HEK293 (cell line): ENCODE results near the gene SEPTIN5.

Source experiments
- CTCF ChIA-PET: fragments of 350-600 bp; formaldehyde crosslinking; extraction: SDS; loops from one replicate; lab custom pipeline; 2021; ENCODE audit warnings: antibody characterized with exemption; lab: Yijun Ruan, JAX
- POLR2A ChIA-PET: fragments of 300-600 bp; formaldehyde crosslinking; extraction: SDS; loops from one replicate; lab custom pipeline; 2020; ENCODE audit warnings: antibody characterized with exemption, inconsistent platforms; lab: Yijun Ruan, JAX
- H3K27ac ChIP-seq: fragments of 200-500 bp; sonication (Bioruptor generic); 2 replicates; pipeline ENCODE4 v1.5.1; 2014; ENCODE audit warnings: low read depth, low read length, control low read depth, inconsistent platforms; ENCODE audit errors: extremely low read depth
- H3K36me3 ChIP-seq, 2 experiments: fragments of 200-500 bp in 1 of 2; sonication (Bioruptor generic) in 1 of 2; 1 replicate in 1 of 2; 2 replicates in 1 of 2; pipeline ENCODE4 v1.5.1; 2014 to 2017; ENCODE audit warnings: inconsistent platforms in 2 of 2, low read length in 2 of 2; ENCODE audit not compliant: control insufficient read depth in 2 of 2, insufficient read depth in 1 of 2
- H3K4me1 ChIP-seq: fragments of 200-500 bp; sonication (Bioruptor generic); 2 replicates; pipeline ENCODE4 v1.5.1; 2014; ENCODE audit warnings: mild to moderate bottlenecking, low read length, inconsistent platforms; ENCODE audit not compliant: control insufficient read depth, insufficient read depth
- H3K4me3 ChIP-seq: 2 replicates; pipeline ENCODE4 v1.5.1; 2011; ENCODE audit warnings: low read depth, mild to moderate bottlenecking, control low read depth, low read length, moderate library complexity
- H3K9me3 ChIP-seq: fragments of 200-500 bp; sonication (Bioruptor generic); 2 replicates; pipeline ENCODE4 v1.5.1; 2014; ENCODE audit warnings: low read depth, low read length, inconsistent platforms; ENCODE audit not compliant: control insufficient read depth, insufficient read depth
- CTCF ChIP-seq: fragments of 450-650 bp; formaldehyde crosslinking; IDR thresholded peaks from 2 replicates; pipeline ENCODE4 v1.5.1; 2016; ENCODE audit warnings: missing biosample characterization, missing genetic modification characterization
- GLIS1 ChIP-seq: fragments of 450-650 bp; formaldehyde crosslinking; IDR thresholded peaks from 2 replicates; pipeline ENCODE4 v1.5.1; 2016; ENCODE audit warnings: missing biosample characterization, missing genetic modification characterization
- HOXA7 ChIP-seq: sonication (generic); formaldehyde crosslinking; IDR thresholded peaks from 2 replicates; pipeline ENCODE4 v1.8.1; 2022; ENCODE audit warnings: missing genetic modification reagents, borderline replicate concordance
- KLF10 ChIP-seq: fragments of 450-650 bp; IDR thresholded peaks from 2 replicates; pipeline ENCODE4 v1.5.1; 2018; ENCODE audit warnings: missing biosample characterization, mild to moderate bottlenecking, missing genetic modification characterization
- KLF8 ChIP-seq: fragments of 450-650 bp; formaldehyde crosslinking; IDR thresholded peaks from 2 replicates; pipeline ENCODE4 v1.5.1; 2016; ENCODE audit warnings: missing biosample characterization, missing genetic modification characterization
- PBX3 ChIP-seq: sonication (generic); formaldehyde crosslinking; IDR thresholded peaks from 2 replicates; pipeline ENCODE4 v1.8.1; 2022; ENCODE audit warnings: mild to moderate bottlenecking, moderate library complexity, missing genetic modification reagents
- WT1 ChIP-seq: fragments of 450-650 bp; formaldehyde crosslinking; IDR thresholded peaks from 2 replicates; pipeline ENCODE4 v1.5.1; 2016; ENCODE audit warnings: missing biosample characterization, missing genetic modification characterization
- ZNF214 ChIP-seq: fragments of 450-650 bp; formaldehyde crosslinking; IDR thresholded peaks from 2 replicates; pipeline ENCODE4 v1.5.1; 2017; ENCODE audit warnings: missing biosample characterization, mild to moderate bottlenecking, missing genetic modification characterization, borderline replicate concordance
- ZNF362 ChIP-seq: fragments of 450-650 bp; formaldehyde crosslinking; IDR thresholded peaks from 2 replicates; pipeline ENCODE4 v1.5.1; 2016; ENCODE audit warnings: missing biosample characterization, missing genetic modification characterization
- ZNF692 ChIP-seq: fragments of 450-650 bp; formaldehyde crosslinking; IDR thresholded peaks from 2 replicates; pipeline ENCODE4 v1.5.1; 2016; ENCODE audit warnings: missing biosample characterization, missing genetic modification characterization
- ZNF747 ChIP-seq: fragments of 450-650 bp; formaldehyde crosslinking; IDR thresholded peaks from 2 replicates; pipeline ENCODE4 v1.5.1; 2016; ENCODE audit warnings: missing biosample characterization, missing genetic modification characterization
- ZSCAN16 ChIP-seq: fragments of 450-650 bp; formaldehyde crosslinking; IDR thresholded peaks from 2 replicates; pipeline ENCODE4 v1.5.1; 2016; ENCODE audit warnings: missing biosample characterization, missing genetic modification characterization

The SEPTIN5 gene

GRCh38 chr22:19719488-19720021, 5.3 kb downstream of the SEPTIN5 start:
- H3K9me3 ChIP-seq: no peaks in the 10 kb centered on the region
- no peak overlapping the region for H3K27ac ChIP-seq
- H3K4me1 ChIP-seq: no peaks in the 10 kb centered on the region; the same call in 1 of the 2 replicates
- TF ChIP-seq ZNF692 (no peak), ZNF362 (tag by site-specific recombination) (no peak), HOXA7 (CRISPR knock-in tag) (peak; percentile 34; the same call in 1 of the 2 replicates)
- no peak overlapping the region for H3K4me3 ChIP-seq
- ChIA-PET POLR2A (interaction anchor here (0.5 kb wide), 1 partner anchor 208 kb away, joined by 5 read pairs; no protein-coding TSS in a partner anchor), CTCF (interaction anchor here (0.8 to 4.5 kb wide), 3 partner anchors 11 to 191 kb away, joined by 3 to 15 read pairs (median 7); no protein-coding TSS in a partner anchor)
- peaks cover 0 to 35% of the 10 kb centered on the region in 2 experiments; a peak in 1 of 3 replicates for H3K36me3 ChIP-seq

- Histone ChIP-seq H3K4me3 (no peak overlapping the region), H3K36me3 (peaks cover 0 to 35% of the 10 kb centered on the region in 2 experiments; a peak in 1 of 3 replicates), H3K27ac (no peak overlapping the region), H3K4me1 (no peaks in the 10 kb centered on the region; the same call in 1 of the 2 replicates), H3K9me3 (no peaks in the 10 kb centered on the region)
- POLR2A ChIA-PET: interaction anchor here (0.5 kb wide), 1 partner anchor 207 kb away, joined by 5 read pairs; no protein-coding TSS in a partner anchor
- no peak for TF ChIP-seq CTCF (tag by site-specific recombination)
- TF ChIP-seq GLIS1 (tag by site-specific recombination): no peak
- no peak for TF ChIP-seq WT1 (tag by site-specific recombination)
- TF ChIP-seq PBX3 (CRISPR knock-in tag): 0 out of 2 replicates have a peak, but pooled peaks have one; percentile 47
- no peak for TF ChIP-seq KLF8 (tag by site-specific recombination)
- TF ChIP-seq KLF10 (tag by site-specific recombination): no peak
- no peak for TF ChIP-seq ZNF747 (tag by site-specific recombination)
- CTCF ChIA-PET: interaction anchor here (0.6 to 4.5 kb wide), 5 partner anchors 10 to 221 kb away, joined by 3 to 15 read pairs (median 4); partner anchors contain the start of genes COMT and TXNRD2
These were observed 6.0 kb downstream of the SEPTIN5 start for GRCh38 chr22:19720150-19720827.

GRCh38 chr22:19720999-19721329, 6.7 kb downstream of the SEPTIN5 start:
- peaks cover 0 to 35% of the 10 kb centered on the region in 2 experiments; a peak in 1 of 3 replicates for H3K36me3 ChIP-seq
- no peaks in the 10 kb centered on the region for H3K9me3 ChIP-seq
- TF ChIP-seq ZSCAN16 (tag by site-specific recombination) (no peak), ZNF214 (tag by site-specific recombination) (no peak)
- no peak overlapping the region for H3K4me3 ChIP-seq
- no peaks in the 10 kb centered on the region; the same call in 1 of the 2 replicates for H3K4me1 ChIP-seq
- no peak overlapping the region for H3K27ac ChIP-seq
- CTCF ChIA-PET: interaction anchor here (0.6 to 4.5 kb wide), 3 partner anchors 10 to 220 kb away, joined by 3 to 15 read pairs (median 4); partner anchors contain the start of genes COMT and TXNRD2
- POLR2A ChIA-PET: no interaction called here
